Hepatocyte (in vitro differentiated cells): Measurements from ENCODE around the gene SHTN1.

Experiments used
- EZH2 ChIP-seq: fragments of 200-600 bp; sonication (generic); IDR thresholded peaks from 2 replicates; pipeline ENCODE4 v1.6.1; 2016; ENCODE audit warnings: antibody characterized with exemption, mild to moderate bottlenecking, borderline replicate concordance
- EZH2phosphoT487 ChIP-seq: fragments of 200-600 bp; sonication (generic); IDR thresholded peaks from one replicate; pipeline ENCODE4 v1.6.1; 2018; ENCODE audit warnings: antibody characterized with exemption, mild to moderate bottlenecking, low read depth, moderate library complexity; ENCODE audit not compliant: unreplicated experiment, severe bottlenecking
- TF ChIP-seq, protein P1 (sequence below): fragments of 200-600 bp; sonication (generic); IDR thresholded peaks from 2 replicates; pipeline ENCODE4 v1.5.1; 2016; ENCODE audit warnings: antibody characterized with exemption, mild to moderate bottlenecking; ENCODE audit not compliant: poor library complexity

DNA sequence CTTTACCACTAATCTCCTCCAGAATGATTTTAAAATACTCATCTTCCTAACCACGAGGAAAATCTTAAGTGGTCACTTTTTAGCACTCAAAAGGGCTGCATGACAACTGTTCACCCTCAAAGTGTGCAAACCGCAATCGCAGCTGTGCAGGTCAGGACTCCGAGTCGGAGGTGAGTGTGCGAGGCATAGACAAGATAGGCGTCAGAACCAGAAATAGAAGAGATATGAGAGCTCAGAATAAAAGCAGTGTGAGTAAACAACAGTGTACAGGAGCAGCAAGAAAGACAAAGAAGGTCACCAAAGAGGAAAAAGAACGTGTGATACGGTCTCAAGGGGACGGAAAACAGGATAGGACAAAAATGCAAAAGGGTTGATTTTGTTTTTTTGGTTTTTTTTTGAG lies 173.2 kb downstream of the SHTN1 start:
- TF ChIP-seq, protein P1, sequence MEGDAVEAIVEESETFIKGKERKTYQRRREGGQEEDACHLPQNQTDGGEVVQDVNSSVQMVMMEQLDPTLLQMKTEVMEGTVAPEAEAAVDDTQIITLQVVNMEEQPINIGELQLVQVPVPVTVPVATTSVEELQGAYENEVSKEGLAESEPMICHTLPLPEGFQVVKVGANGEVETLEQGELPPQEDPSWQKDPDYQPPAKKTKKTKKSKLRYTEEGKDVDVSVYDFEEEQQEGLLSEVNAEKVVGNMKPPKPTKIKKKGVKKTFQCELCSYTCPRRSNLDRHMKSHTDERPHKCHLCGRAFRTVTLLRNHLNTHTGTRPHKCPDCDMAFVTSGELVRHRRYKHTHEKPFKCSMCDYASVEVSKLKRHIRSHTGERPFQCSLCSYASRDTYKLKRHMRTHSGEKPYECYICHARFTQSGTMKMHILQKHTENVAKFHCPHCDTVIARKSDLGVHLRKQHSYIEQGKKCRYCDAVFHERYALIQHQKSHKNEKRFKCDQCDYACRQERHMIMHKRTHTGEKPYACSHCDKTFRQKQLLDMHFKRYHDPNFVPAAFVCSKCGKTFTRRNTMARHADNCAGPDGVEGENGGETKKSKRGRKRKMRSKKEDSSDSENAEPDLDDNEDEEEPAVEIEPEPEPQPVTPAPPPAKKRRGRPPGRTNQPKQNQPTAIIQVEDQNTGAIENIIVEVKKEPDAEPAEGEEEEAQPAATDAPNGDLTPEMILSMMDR: no peak
- no peak for TF ChIP-seq EZH2phosphoT487
- TF ChIP-seq EZH2: no peak
